ENCODE measurements around the gene AOPEP.
"Not testable (repeated sequence)": the region's sequence is repeated elsewhere in the genome, so short reads cannot be mapped to it uniquely, and the experiment has no call there.

AOPEP gene

DNA sequence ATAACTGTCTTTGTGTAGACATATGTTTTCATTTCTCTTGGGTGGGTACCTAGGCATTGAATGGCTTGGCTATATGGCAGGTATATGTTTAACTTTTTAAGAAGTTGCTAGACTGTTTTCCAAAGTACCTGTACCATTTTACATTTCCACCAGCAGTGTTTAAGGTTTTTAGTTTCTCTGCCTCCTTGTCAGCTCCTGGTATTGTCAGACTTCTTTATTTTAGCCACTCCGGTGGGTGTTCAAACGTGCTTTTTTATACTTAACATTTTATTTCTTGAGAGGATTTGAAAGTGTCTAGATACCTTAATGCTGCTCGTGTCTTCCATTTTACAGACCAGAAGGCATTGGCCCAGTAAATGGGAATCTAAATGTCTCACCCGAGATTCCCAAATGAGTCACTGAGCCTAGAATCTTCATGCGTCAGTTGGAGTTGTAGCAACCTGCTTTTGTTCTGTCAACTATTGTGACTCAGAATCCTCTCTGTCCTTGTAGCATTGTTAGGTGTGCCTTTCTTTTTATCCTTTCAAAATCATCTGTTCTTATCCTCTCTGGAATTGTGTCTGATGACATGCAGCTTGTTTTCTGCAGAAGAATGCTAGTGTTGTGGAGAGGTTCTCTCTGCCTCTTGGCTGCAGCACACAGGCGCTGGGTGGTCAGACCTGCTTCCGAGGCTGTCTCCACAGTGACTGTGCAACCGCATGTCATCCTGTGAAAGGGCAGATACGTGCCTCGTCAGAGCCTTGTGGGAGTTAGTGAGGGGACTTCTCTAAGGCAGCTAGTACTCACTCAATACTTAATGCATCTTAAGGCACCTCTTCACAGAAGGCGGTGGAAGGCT is 291.8 kb downstream of the AOPEP start:
- no peaks in the 10 kb centered on the region for H3K4me1 ChIP-seq (ENCODE audit: control insufficient read depth, insufficient read depth, low read length)
- H3K4me3 ChIP-seq (ENCODE audit: insufficient read depth, low read depth, low read length): no peak overlapping the region
- 79 to 80% methylated on average over 11 of the region's 11 CpGs for WGBS, 2 experiments
- H3K9me3 ChIP-seq (ENCODE audit: control insufficient read depth, low read length): no peaks in the 10 kb centered on the region
- no peaks in the 10 kb centered on the region for H3K27me3 ChIP-seq (ENCODE audit: control insufficient read depth, insufficient read depth, low read length, poor library complexity, severe bottlenecking)
- H3K36me3 ChIP-seq (ENCODE audit: control insufficient read depth, insufficient read depth, low read length): no peaks in the 10 kb centered on the region
- no peak overlapping the region for H3K27ac ChIP-seq (ENCODE audit: insufficient read depth, low read depth, low read length, poor library complexity, severe bottlenecking)

DNA sequence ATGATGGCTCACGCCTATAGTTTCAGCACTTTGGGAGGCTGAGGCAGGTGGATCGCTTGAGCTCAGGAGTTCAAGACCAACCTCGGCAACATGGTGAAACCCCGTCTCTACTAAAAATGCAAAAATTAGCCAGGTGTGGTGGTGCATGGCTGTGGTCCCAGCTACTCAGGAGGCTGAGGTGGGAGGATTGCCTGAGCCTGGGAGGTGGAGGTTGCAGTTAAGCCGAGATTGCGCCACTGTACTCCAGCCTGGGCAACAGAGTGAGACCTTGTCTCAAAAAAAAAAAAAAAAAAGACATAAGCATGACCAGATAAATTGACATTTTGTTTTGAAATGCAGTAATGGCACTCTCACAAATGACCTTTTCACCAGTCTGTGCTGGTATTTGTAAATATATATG is 294.1 kb downstream of the AOPEP start:
- H3K36me3 ChIP-seq (ENCODE audit: control insufficient read depth, insufficient read depth, low read length); H3K4me3 ChIP-seq (ENCODE audit: insufficient read depth, low read depth, low read length); H3K4me1 ChIP-seq (ENCODE audit: control insufficient read depth, insufficient read depth, low read length); H3K9me3 ChIP-seq (ENCODE audit: control insufficient read depth, low read length); H3K27me3 ChIP-seq (ENCODE audit: control insufficient read depth, insufficient read depth, low read length, poor library complexity, severe bottlenecking); H3K27ac ChIP-seq (ENCODE audit: insufficient read depth, low read depth, low read length, poor library complexity, severe bottlenecking): not testable (repeated sequence)
- 94 to 95% methylated on average over 6 of the region's 6 CpGs for WGBS, 2 experiments

DNA sequence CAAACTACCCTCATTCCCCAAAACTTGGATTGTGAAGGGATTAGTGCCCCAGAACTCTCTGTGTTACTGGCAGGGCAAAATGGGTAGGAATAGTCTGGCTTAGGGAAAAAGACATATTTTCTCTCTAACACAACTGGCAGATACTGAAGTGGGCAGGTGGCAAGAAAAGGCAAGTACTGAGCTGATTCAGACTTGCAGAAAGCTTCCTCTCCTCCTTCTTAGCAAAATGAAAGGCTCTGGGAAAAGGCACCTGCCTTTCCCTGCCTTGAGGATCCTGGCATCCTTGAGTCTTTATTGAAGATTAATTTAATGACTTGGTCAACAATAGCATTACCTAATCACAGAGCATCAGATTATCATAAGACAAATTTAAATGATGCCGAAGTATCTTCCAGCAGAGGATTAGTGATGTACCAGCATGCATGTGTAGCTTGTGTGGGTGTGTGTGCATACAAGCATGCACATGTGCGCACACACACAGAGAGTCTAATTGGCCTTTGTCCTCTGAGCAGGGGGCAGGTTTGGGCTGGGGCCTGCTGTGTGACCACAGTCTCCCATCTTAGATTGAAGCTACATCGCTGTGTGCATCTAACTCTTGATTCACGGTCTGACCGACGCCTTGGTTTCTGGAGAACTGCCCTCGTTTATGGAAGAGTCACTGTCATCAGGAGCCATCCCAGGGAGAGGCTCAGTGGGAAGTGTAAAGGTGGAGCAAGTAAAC is 294.8 kb downstream of the AOPEP start:
- no peak overlapping the region for H3K27ac ChIP-seq (ENCODE audit: insufficient read depth, low read depth, low read length, poor library complexity, severe bottlenecking)
- H3K4me3 ChIP-seq (ENCODE audit: insufficient read depth, low read depth, low read length): no peak overlapping the region
- WGBS, 2 experiments: 95% methylated on average over 7 of the region's 7 CpGs
- H3K36me3 ChIP-seq (ENCODE audit: control insufficient read depth, insufficient read depth, low read length): no peaks in the 10 kb centered on the region
- H3K27me3 ChIP-seq (ENCODE audit: control insufficient read depth, insufficient read depth, low read length, poor library complexity, severe bottlenecking): no peaks in the 10 kb centered on the region
- H3K4me1 ChIP-seq (ENCODE audit: control insufficient read depth, insufficient read depth, low read length): no peaks in the 10 kb centered on the region
- H3K9me3 ChIP-seq (ENCODE audit: control insufficient read depth, low read length): no peaks in the 10 kb centered on the region

DNA sequence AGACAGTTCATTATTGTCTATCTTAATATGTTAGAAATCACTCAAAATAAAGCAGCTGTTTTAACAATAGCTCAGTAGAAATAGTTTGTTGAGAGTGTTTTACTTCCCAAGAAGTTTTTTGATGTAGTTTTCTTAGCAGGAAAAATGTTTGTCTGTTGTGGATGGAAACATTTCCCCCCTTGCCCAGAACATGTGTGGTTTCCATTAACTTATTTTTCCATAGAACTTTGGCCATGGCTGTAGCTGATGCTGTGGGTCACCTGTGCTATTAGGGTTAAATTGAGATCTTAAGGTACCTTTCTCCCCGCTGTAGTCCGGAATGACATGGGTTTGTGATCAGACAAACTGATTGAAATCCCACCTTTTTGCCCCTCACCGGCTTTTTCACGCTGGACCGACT is 296.2 kb downstream of the AOPEP start:
- Histone ChIP-seq H3K9me3 (ENCODE audit: control insufficient read depth, low read length) (no peaks in the 10 kb centered on the region), H3K27me3 (ENCODE audit: control insufficient read depth, insufficient read depth, low read length, poor library complexity, severe bottlenecking) (no peaks in the 10 kb centered on the region), H3K36me3 (ENCODE audit: control insufficient read depth, insufficient read depth, low read length) (no peaks in the 10 kb centered on the region), H3K27ac (ENCODE audit: insufficient read depth, low read depth, low read length, poor library complexity, severe bottlenecking) (no peak overlapping the region), H3K4me1 (ENCODE audit: control insufficient read depth, insufficient read depth, low read length) (no peaks in the 10 kb centered on the region), H3K4me3 (ENCODE audit: insufficient read depth, low read depth, low read length) (no peak overlapping the region)
- 95 to 98% methylated on average over 5 of the region's 5 CpGs for WGBS, 2 experiments

DNA sequence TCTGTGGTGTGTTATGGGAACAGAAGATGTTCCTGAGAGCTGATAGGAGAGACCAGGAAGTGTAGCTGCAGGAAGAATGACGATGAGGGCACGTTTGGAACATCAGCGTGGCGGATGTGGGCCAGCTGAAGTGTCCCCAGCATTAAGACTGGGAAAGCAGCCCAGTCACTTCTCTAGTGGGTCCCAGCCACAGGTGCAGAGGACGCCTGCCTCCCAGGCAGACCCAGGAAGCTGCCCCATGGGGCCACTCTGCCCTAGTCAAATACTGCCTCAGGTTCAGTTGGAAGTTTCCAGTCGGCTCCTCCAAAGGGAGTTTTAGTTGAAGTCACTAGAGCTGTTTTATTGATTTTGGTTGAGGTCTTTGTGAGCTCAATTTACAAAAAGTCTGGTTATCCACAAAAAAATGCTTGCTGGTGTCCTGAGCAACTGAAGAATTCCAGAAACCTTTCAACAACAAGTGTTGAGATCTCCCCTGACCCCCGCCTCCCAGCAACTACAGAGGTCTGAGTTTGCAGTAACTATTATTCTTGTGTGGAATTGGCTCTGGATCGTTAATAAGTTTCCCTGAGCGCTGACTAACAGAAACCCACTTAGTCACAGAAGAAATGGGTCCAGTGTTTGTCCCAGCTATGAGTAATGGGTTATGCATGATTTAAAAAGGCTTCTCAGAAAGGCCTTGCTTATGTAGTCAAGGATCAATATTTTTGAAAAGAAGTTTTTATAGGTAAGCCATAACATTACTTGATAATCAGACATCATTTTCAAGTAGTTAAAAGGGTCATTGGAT is 296.9 kb downstream of the AOPEP start:
- H3K9me3 ChIP-seq (ENCODE audit: control insufficient read depth, low read length): no peaks in the 10 kb centered on the region
- no peaks in the 10 kb centered on the region for H3K4me1 ChIP-seq (ENCODE audit: control insufficient read depth, insufficient read depth, low read length)
- no peaks in the 10 kb centered on the region for H3K27me3 ChIP-seq (ENCODE audit: control insufficient read depth, insufficient read depth, low read length, poor library complexity, severe bottlenecking)
- H3K4me3 ChIP-seq (ENCODE audit: insufficient read depth, low read depth, low read length): no peak overlapping the region
- 92 to 93% methylated on average over 9 of the region's 9 CpGs for WGBS, 2 experiments
- H3K36me3 ChIP-seq (ENCODE audit: control insufficient read depth, insufficient read depth, low read length): no peaks in the 10 kb centered on the region
- H3K27ac ChIP-seq (ENCODE audit: insufficient read depth, low read depth, low read length, poor library complexity, severe bottlenecking): no peak overlapping the region

DNA sequence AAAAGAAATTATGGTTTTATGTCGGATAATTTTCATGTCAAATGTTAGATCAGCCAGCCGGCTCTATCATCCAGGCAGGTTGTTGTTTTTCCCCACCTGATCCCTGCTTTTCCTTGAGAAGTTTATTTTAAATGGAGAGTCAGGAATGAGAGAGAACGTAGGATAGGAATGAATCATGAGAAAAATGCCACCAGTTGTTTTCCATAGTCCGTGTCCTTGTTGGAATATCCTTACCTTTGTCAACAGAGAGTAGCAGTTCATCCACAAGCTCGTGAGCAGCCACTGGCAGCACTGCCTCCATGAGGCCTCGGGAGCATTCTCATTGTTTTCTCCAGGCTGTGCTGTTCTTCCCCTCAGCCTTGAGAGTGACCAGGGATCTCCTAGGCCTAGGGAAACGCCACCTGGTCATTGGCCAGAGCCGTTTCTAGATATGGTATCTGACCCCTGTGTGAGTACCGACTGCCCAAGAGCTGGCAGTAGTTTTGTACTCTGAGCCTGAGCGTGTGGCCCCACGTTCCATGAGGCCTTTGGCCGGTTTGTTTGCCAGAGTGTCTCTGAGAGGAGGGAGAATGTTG is 297.7 kb downstream of the AOPEP start:
- Histone ChIP-seq H3K36me3 (ENCODE audit: control insufficient read depth, insufficient read depth, low read length) (no peaks in the 10 kb centered on the region), H3K4me3 (ENCODE audit: insufficient read depth, low read depth, low read length) (no peak overlapping the region), H3K27me3 (ENCODE audit: control insufficient read depth, insufficient read depth, low read length, poor library complexity, severe bottlenecking) (no peaks in the 10 kb centered on the region), H3K27ac (ENCODE audit: insufficient read depth, low read depth, low read length, poor library complexity, severe bottlenecking) (no peak overlapping the region), H3K4me1 (ENCODE audit: control insufficient read depth, insufficient read depth, low read length) (no peaks in the 10 kb centered on the region), H3K9me3 (ENCODE audit: control insufficient read depth, low read length) (no peaks in the 10 kb centered on the region)
- WGBS, 2 experiments: 79 to 83% methylated on average over 12 of the region's 12 CpGs

DNA sequence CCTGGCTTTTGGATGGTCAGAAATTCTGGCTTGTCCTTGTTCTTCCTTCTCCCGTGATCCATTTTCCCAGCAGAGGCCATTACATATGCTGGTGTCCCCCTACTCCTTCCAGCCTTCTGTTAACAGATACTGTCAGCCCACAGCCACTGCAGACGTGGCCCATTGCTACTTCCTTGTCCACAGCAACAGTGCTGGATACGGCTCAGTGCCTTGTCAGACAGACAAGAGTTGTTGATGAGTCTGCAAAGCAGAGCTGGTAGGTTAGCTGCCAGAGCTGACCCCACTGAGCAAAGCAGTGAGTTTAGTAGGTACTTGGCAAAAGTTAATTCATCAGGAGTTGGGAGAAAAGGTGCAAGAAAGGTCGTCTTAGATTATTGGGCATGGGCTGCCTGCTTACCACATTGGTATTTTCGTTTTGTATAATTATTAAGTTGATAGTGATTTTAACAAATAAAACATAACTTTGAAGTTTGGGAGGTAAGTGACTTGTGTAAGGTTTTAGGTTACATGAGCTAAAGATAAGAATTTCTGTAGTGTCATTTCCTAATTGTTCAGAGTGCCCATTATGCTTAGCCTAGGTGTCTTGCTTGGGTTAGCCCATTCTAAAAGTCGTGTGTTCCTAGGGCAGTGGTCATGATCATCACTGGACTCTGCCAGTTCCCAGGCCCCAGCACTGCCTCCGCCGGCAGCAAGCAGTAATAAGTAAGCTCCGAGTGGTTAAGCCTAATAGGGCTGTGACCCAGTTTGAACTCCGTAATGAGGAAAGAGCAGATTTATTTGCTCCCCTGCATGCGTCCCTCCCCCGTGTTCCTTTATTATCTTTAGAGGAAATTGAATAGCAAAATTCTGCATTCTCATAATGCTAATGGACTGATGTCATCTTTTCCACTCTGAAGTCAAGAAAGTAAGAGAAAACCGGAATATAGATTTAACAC is 299.0 kb downstream of the AOPEP start:
- Histone ChIP-seq H3K36me3 (ENCODE audit: control insufficient read depth, insufficient read depth, low read length) (no peaks in the 10 kb centered on the region), H3K4me3 (ENCODE audit: insufficient read depth, low read depth, low read length) (no peak overlapping the region), H3K27me3 (ENCODE audit: control insufficient read depth, insufficient read depth, low read length, poor library complexity, severe bottlenecking) (no peaks in the 10 kb centered on the region), H3K27ac (ENCODE audit: insufficient read depth, low read depth, low read length, poor library complexity, severe bottlenecking) (no peak overlapping the region), H3K9me3 (ENCODE audit: control insufficient read depth, low read length) (no peaks in the 10 kb centered on the region), H3K4me1 (ENCODE audit: control insufficient read depth, insufficient read depth, low read length) (no peaks in the 10 kb centered on the region)
- 80 to 85% methylated on average over 11 to 13 of the region's 13 CpGs for WGBS, 2 experiments

DNA sequence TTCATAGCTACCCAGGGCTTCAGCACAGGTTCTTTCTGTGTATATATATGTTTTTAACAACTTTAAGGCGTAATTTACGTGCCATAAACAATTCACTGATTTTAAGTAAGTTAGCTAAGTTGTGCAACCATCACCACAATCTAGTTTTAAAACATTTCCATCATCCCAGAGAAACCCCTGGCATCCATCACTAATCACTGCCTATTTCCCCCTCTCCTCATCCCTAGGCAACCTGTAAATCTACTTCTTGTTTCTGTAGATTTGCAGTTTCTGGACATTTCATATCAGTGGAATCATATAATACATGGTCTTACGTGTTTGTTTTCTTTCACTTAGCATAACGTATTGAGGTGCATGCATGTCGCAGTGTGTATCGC is 299.6 kb downstream of the AOPEP start:
- no peaks in the 10 kb centered on the region for H3K4me1 ChIP-seq (ENCODE audit: control insufficient read depth, insufficient read depth, low read length)
- H3K9me3 ChIP-seq (ENCODE audit: control insufficient read depth, low read length): no peaks in the 10 kb centered on the region
- WGBS, 2 experiments: 95 to 98% methylated on average over 6 of the region's 6 CpGs
- H3K4me3 ChIP-seq (ENCODE audit: insufficient read depth, low read depth, low read length): no peak overlapping the region
- no peak overlapping the region for H3K27ac ChIP-seq (ENCODE audit: insufficient read depth, low read depth, low read length, poor library complexity, severe bottlenecking)
- no peaks in the 10 kb centered on the region for H3K36me3 ChIP-seq (ENCODE audit: control insufficient read depth, insufficient read depth, low read length)
- no peaks in the 10 kb centered on the region for H3K27me3 ChIP-seq (ENCODE audit: control insufficient read depth, insufficient read depth, low read length, poor library complexity, severe bottlenecking)
